Gastrocnemius medialis (tissue), 4 donors: ENCODE data around the gene CDH4. TPM values are rescaled to one million over a fixed set of nuclear protein-coding genes. Genes with fewer than 3 reads are reported as not detected.

Source experiments
- ATAC-seq, 2 donors: fragments of 150-250 bp; one replicate each; pipeline ENCODE4 v1.9.1; 2016
- DNase-seq, 2 donors: peaks; one replicate each; pipeline ENCODE4 v3.0.0-alpha.2; 2019
- H3K27ac ChIP-seq, 4 donors: fragments of 200-600 bp; sonication (generic); 1 replicate in 1 of 4; 2 replicates in 3 of 4; pipeline ENCODE4 v1.5.1; 2016 to 2018; ENCODE audit warnings: mild to moderate bottlenecking in 2 of 4, moderate library complexity in 1 of 4
- H3K27me3 ChIP-seq, 3 donors: fragments of 200-600 bp; sonication (generic) in 2 of 3; 1 replicate in 1 of 3; 2 replicates in 2 of 3; pipeline versions ENCODE4 v1.5.1 to v1.6.0; 2016 to 2019; ENCODE audit warnings: mild to moderate bottlenecking in 1 of 3, moderate library complexity in 1 of 3
- H3K36me3 ChIP-seq, 2 donors: fragments of 200-600 bp; sonication (generic) in 1 of 2; one replicate each; pipeline ENCODE4 v1.5.1; 2017 to 2018
- H3K4me1 ChIP-seq, 2 donors: fragments of 200-600 bp; sonication (generic) in 1 of 2; one replicate each; pipeline ENCODE4 v1.5.1; 2016 to 2017; ENCODE audit warnings: mild to moderate bottlenecking in 2 of 2
- H3K4me3 ChIP-seq, 4 donors: fragments of 200-600 bp; sonication (generic) in 3 of 4; 1 replicate in 1 of 4; 2 replicates in 3 of 4; pipeline ENCODE4 v1.5.1; 2016 to 2019; ENCODE audit warnings: mild to moderate bottlenecking in 2 of 4
- H3K9me3 ChIP-seq, 3 donors: fragments of 200-600 bp; sonication (generic) in 2 of 3; 1 replicate in 1 of 3; 2 replicates in 2 of 3; pipeline ENCODE4 v1.5.1; 2016 to 2019
- CTCF ChIP-seq, 5 experiments: fragments of 450-650 bp in 3 of 5; fragments of 200-600 bp in 2 of 5; sonication (generic) in 2 of 5; IDR thresholded peaks in 4 of 5; conservative IDR thresholded peaks in 1 of 5; 1 replicate in 4 of 5; 2 replicates in 1 of 5; pipeline ENCODE4 v1.5.1; 2016 to 2019; ENCODE audit warnings: antibody characterized with exemption in 5 of 5, mild to moderate bottlenecking in 3 of 5, moderate library complexity in 3 of 5
- POLR2A ChIP-seq, 2 donors: fragments of 450-650 bp; IDR thresholded peaks; one replicate each; pipeline ENCODE4 v1.6.1; 2017; ENCODE audit warnings: antibody characterized with exemption in 2 of 2, mild to moderate bottlenecking in 2 of 2, moderate library complexity in 2 of 2
- in situ Hi-C, 4 donors: fragments of 200-750 bp; cut with MboI; loops; one replicate each; pipeline versions ENCODE4 v1.15.0 to v1.8.0; 2017; ENCODE audit warnings: low sequenced_read_pairs in 4 of 4
- intact Hi-C: fragments of 100-400 bp; cut with DNase I; formaldehyde crosslinking; loops from one replicate; pipeline ENCODE4 v1.15.1; 2023; ENCODE audit warnings: low total_unique reads
- total RNA-seq, 4 donors: library from RNA; depleted of rRNA; stranded (reverse); fragments of >200 nt; gene quantifications; one replicate each; pipeline versions ENCODE4 v1.1.0 to v1.2.3, GENCODE V29; 2016

The CDH4 gene
- total RNA-seq, 4 donors from 2014 or later, result 0.38 to 1.2 (median 0.86) TPM

- TF ChIP-seq CTCF (IDR thresholded peaks at IDR 0.05 in 4 of 5, conservative IDR thresholded peaks at IDR 0.05 in 1 of 5), result no peak
- TF ChIP-seq POLR2A (IDR thresholded peaks at IDR 0.05), result no peak
- H3K4me3 ChIP-seq, result no peak overlapping the region
- ATAC-seq (no peak), DNase-seq (no peak)
- in situ Hi-C loops, result no loop called here
- intact Hi-C loops, result no loop called here
- no peaks in the 10 kb centered on the region for H3K36me3 ChIP-seq
- no peak overlapping the region for H3K27ac ChIP-seq
- H3K4me1 ChIP-seq, result no peaks in the 10 kb centered on the region
- H3K27me3 ChIP-seq, result no peaks in the 10 kb centered on the region
- no peaks in the 10 kb centered on the region for H3K9me3 ChIP-seq
Measured at GRCh38 chr20:61926796-61927192, 674.7 kb downstream of the CDH4 start.

- H3K27me3 ChIP-seq, result no peaks in the 10 kb centered on the region
- DNase-seq (no peak), ATAC-seq (no peak)
- H3K4me1 ChIP-seq, result no peaks in the 10 kb centered on the region
- in situ Hi-C loops, result no loop called here
- H3K4me3 ChIP-seq, result no peak overlapping the region
- TF ChIP-seq POLR2A (IDR thresholded peaks at IDR 0.05), result no peak
- TF ChIP-seq CTCF (IDR thresholded peaks at IDR 0.05 in 4 of 5, conservative IDR thresholded peaks at IDR 0.05 in 1 of 5), result no peak
- intact Hi-C loops, result no loop called here
- H3K9me3 ChIP-seq, result no peaks in the 10 kb centered on the region
- no peaks in the 10 kb centered on the region for H3K36me3 ChIP-seq
- H3K27ac ChIP-seq, result no peak overlapping the region
Measured at GRCh38 chr20:61927193-61927825, 675.2 kb downstream of the CDH4 start.

- Histone ChIP-seq H3K36me3 (no peaks in the 10 kb centered on the region), H3K9me3 (no peaks in the 10 kb centered on the region), H3K27ac (no peak overlapping the region), H3K27me3 (no peaks in the 10 kb centered on the region), H3K4me1 (no peaks in the 10 kb centered on the region), H3K4me3 (no peak overlapping the region)
- DNase-seq (no peak), ATAC-seq (no peak)
- in situ Hi-C loops, result no loop called here
- no peak for TF ChIP-seq POLR2A (IDR thresholded peaks at IDR 0.05)
- TF ChIP-seq CTCF (IDR thresholded peaks at IDR 0.05 in 4 of 5, conservative IDR thresholded peaks at IDR 0.05 in 1 of 5), result no peak
- intact Hi-C loops, result no loop called here
Measured at GRCh38 chr20:61927826-61928541, 675.9 kb downstream of the CDH4 start.

- Histone ChIP-seq H3K4me3 (no peak overlapping the region), H3K9me3 (no peaks in the 10 kb centered on the region), H3K27ac (no peak overlapping the region), H3K36me3 (no peaks in the 10 kb centered on the region), H3K27me3 (no peaks in the 10 kb centered on the region), H3K4me1 (no peaks in the 10 kb centered on the region)
- TF ChIP-seq CTCF (IDR thresholded peaks at IDR 0.05 in 4 of 5, conservative IDR thresholded peaks at IDR 0.05 in 1 of 5) (no peak), POLR2A (IDR thresholded peaks at IDR 0.05) (no peak)
- no peak for DNase-seq
- in situ Hi-C loops, result no loop called here
- ATAC-seq, result no peak
- intact Hi-C loops, result no loop called here
Measured at GRCh38 chr20:61929561-61929960, 677.5 kb downstream of the CDH4 start.
